ENCODE data around the gene ASPA.

GRCh38 chr17:3528880-3529511 lies 53.2 kb downstream of the ASPA start:
- TF ChIP-seq GATA2 (IDR thresholded peaks at IDR 0.05; ENCODE audit: low read depth, low read length) (no peak), GATA3 (IDR thresholded peaks at IDR 0.05; ENCODE audit: low read depth, low read length) (no peak)
